ENCODE results near the gene TRIM8. TPM values are rescaled to one million over a fixed set of nuclear protein-coding genes. Genes with fewer than 3 reads are reported as not detected.

Gene TRIM8
- total and polyA plus RNA-seq, 5 experiments from 2014 or later = 27.5 to 67.3 (median 53.2) TPM

GRCh38 chr10:102669206-102670064 lies 25.2 kb downstream of the TRIM8 start:
- Mint-ChIP-seq H3K36me3 (no peaks in the 10 kb centered on the region), H3K9me3 (no peaks in the 10 kb centered on the region), H3K4me3 (peak overlapping the region in 1 of 10 donors; percentile 22), H3K4me1 (peaks cover 25 to 62% (median 45%) of the 10 kb centered on the region in 4 donors), H3K27ac (peak overlapping the region in 8 of 10 donors; percentile 4 to 76 (median 46)), H3K27me3 (no peaks in the 10 kb centered on the region)
- DNase-seq = no peak
- ATAC-seq = no peak
- POLR2A ChIA-PET = interaction anchor here (1.0 to 29.2 kb wide), 4 partner anchors 9 to 46 kb away, joined by 3 to 624 read pairs (median 7); partner anchors contain the start of gene TRIM8

- Mint-ChIP-seq H3K36me3 (no peaks in the 10 kb centered on the region), H3K27me3 (no peaks in the 10 kb centered on the region), H3K4me3 (no peak overlapping the region), H3K27ac (peak overlapping the region in 7 of 10 donors; percentile 4 to 55 (median 49)), H3K9me3 (no peaks in the 10 kb centered on the region), H3K4me1 (peaks cover 31 to 70% (median 52%) of the 10 kb centered on the region in 4 donors)
- DNase-seq (no peak), ATAC-seq (no peak)
- POLR2A ChIA-PET = interaction anchor here (0.7 to 29.2 kb wide), 5 partner anchors 10 to 45 kb away, joined by 3 to 624 read pairs (median 5); partner anchors contain the start of gene TRIM8
Measured at GRCh38 chr10:102670065-102670670, 25.9 kb downstream of the TRIM8 start.

- no peak for DNase-seq
- Mint-ChIP-seq H3K36me3 (no peaks in the 10 kb centered on the region), H3K27ac (peak overlapping the region in 4 of 10 donors; percentile 20 to 58 (median 52)), H3K27me3 (no peaks in the 10 kb centered on the region), H3K4me1 (peaks cover 35 to 76% (median 60%) of the 10 kb centered on the region in 4 donors), H3K4me3 (no peak overlapping the region), H3K9me3 (no peaks in the 10 kb centered on the region)
- POLR2A ChIA-PET = interaction anchor here (0.7 to 29.2 kb wide), 3 partner anchors 9 to 29 kb away, joined by 3 to 624 read pairs (median 66); partner anchors contain the start of gene TRIM8
- ATAC-seq = no peak
Measured at GRCh38 chr10:102670871-102671434, 26.7 kb downstream of the TRIM8 start.

- H3K4me1 Mint-ChIP-seq = peaks cover 25 to 85% (median 64%) of the 10 kb centered on the region in 4 donors
- peak overlapping the region; percentile 75 to 91 (median 87) for H3K4me3 Mint-ChIP-seq
- no peak for DNase-seq
- H3K9me3 Mint-ChIP-seq = no peaks in the 10 kb centered on the region
- no peaks in the 10 kb centered on the region for H3K36me3 Mint-ChIP-seq
- ATAC-seq = no peak
- H3K27ac Mint-ChIP-seq = peak overlapping the region; percentile 90 to 98 (median 96)
- H3K27me3 Mint-ChIP-seq = no peaks in the 10 kb centered on the region
- POLR2A ChIA-PET = interaction anchor here (3.4 to 29.2 kb wide), 4 partner anchors 11 to 41 kb away, joined by 21 to 624 read pairs (median 45); partner anchors contain the start of genes ARL3, SFXN2 and TRIM8
Measured at GRCh38 chr10:102673236-102673818, 29.0 kb downstream of the TRIM8 start.

GRCh38 chr10:102673819-102674511 lies 29.7 kb downstream of the TRIM8 start:
- Mint-ChIP-seq H3K27me3 (no peaks in the 10 kb centered on the region), H3K27ac (peak overlapping the region; percentile 90 to 98 (median 96)), H3K4me3 (peak overlapping the region; percentile 75 to 91 (median 87)), H3K9me3 (no peaks in the 10 kb centered on the region), H3K36me3 (no peaks in the 10 kb centered on the region), H3K4me1 (peaks cover 23 to 83% (median 62%) of the 10 kb centered on the region in 4 donors)
- POLR2A ChIA-PET = interaction anchor here (0.5 to 29.2 kb wide), 7 partner anchors 12 to 680 kb away, joined by 3 to 624 read pairs (median 21); partner anchors contain the start of genes ARL3, SFXN2, SUFU and TRIM8
- DNase-seq (peak; percentile 50 to 92 (median 85)), ATAC-seq (peak; percentile 87 to 95)

GRCh38 chr10:102674566-102674965 lies 30.3 kb downstream of the TRIM8 start:
- POLR2A ChIA-PET = interaction anchor here (0.5 to 29.2 kb wide), 9 partner anchors 12 to 680 kb away, joined by 3 to 624 read pairs (median 7); partner anchors contain the start of genes ARL3, SFXN2, SUFU and TRIM8
- H3K4me1 Mint-ChIP-seq = peaks cover 23 to 78% (median 57%) of the 10 kb centered on the region in 4 donors
- DNase-seq = peak in 3 of 10 donors; percentile 33 to 37 (median 34)
- H3K4me3 Mint-ChIP-seq = peak overlapping the region; percentile 75 to 91 (median 87)
- peak overlapping the region; percentile 90 to 98 (median 96) for H3K27ac Mint-ChIP-seq
- no peaks in the 10 kb centered on the region for H3K27me3 Mint-ChIP-seq
- peak; percentile 69 for ATAC-seq
- H3K36me3 Mint-ChIP-seq = no peaks in the 10 kb centered on the region
- H3K9me3 Mint-ChIP-seq = no peaks in the 10 kb centered on the region

GRCh38 chr10:102675011-102675665 lies 30.9 kb downstream of the TRIM8 start:
- Mint-ChIP-seq H3K4me3 (peak overlapping the region; percentile 75 to 91 (median 87)), H3K36me3 (no peaks in the 10 kb centered on the region), H3K27ac (peak overlapping the region; percentile 90 to 98 (median 96)), H3K4me1 (peaks cover 23 to 73% (median 55%) of the 10 kb centered on the region in 4 donors), H3K27me3 (no peaks in the 10 kb centered on the region), H3K9me3 (no peaks in the 10 kb centered on the region)
- peak in 3 of 10 donors; percentile 20 to 32 (median 31) for DNase-seq
- POLR2A ChIA-PET = interaction anchor here (0.7 to 29.2 kb wide), 8 partner anchors 13 to 517 kb away, joined by 3 to 624 read pairs (median 14); partner anchors contain the start of genes ARL3, SFXN2, SUFU and TRIM8
- ATAC-seq = peak; percentile 13 to 18

GRCh38 chr10:102675666-102676533 lies 31.6 kb downstream of the TRIM8 start:
- Mint-ChIP-seq H3K4me1 (peaks cover 22 to 66% (median 51%) of the 10 kb centered on the region in 4 donors), H3K27ac (peak overlapping the region; percentile 90 to 98 (median 96)), H3K9me3 (no peaks in the 10 kb centered on the region), H3K27me3 (no peaks in the 10 kb centered on the region), H3K36me3 (no peaks in the 10 kb centered on the region), H3K4me3 (peak overlapping the region; percentile 16 to 91 (median 86))
- ATAC-seq (no peak), DNase-seq (peak in 1 of 10 donors; percentile 14)
- POLR2A ChIA-PET = interaction anchor here (0.9 to 29.2 kb wide), 6 partner anchors 12 to 38 kb away, joined by 3 to 624 read pairs (median 22); partner anchors contain the start of genes ARL3, SFXN2 and TRIM8

GRCh38 chr10:102676534-102677315 lies 32.4 kb downstream of the TRIM8 start:
- peak overlapping the region in 8 of 10 donors; percentile 2 to 91 (median 31) for H3K4me3 Mint-ChIP-seq

More at GRCh38 chr10:102676534-102677315, 32.4 kb downstream of the TRIM8 start:
- Mint-ChIP-seq H3K9me3 (no peaks in the 10 kb centered on the region), H3K27ac (peak overlapping the region in 8 of 10 donors; percentile 62 to 98 (median 96)), H3K36me3 (no peaks in the 10 kb centered on the region), H3K4me1 (peaks cover 24 to 66% (median 56%) of the 10 kb centered on the region in 4 donors), H3K27me3 (no peaks in the 10 kb centered on the region)
- DNase-seq (peak in 1 of 10 donors; percentile 4), ATAC-seq (no peak)
- POLR2A ChIA-PET = interaction anchor here (0.9 to 29.2 kb wide), 5 partner anchors 15 to 38 kb away, joined by 3 to 624 read pairs (median 24); partner anchors contain the start of genes ARL3, SFXN2 and TRIM8
